Glutamatergic neuron (in vitro differentiated cells): Measurements from ENCODE around the gene CYB561D2. TPM values are rescaled to one million over a fixed set of nuclear protein-coding genes. Genes with fewer than 3 reads are reported as not detected.

Source experiments
- DNase-seq: peaks from one replicate; pipeline ENCODE4 v3.0.0; 2022
- H3K27ac Mint-ChIP-seq: one replicate; pipeline ENCODE4 v1.8.0; 2020; ENCODE audit warnings: mild to moderate bottlenecking, mixed read lengths, inconsistent platforms; ENCODE audit not compliant: unreplicated experiment
- H3K27me3 Mint-ChIP-seq: one replicate; pipeline ENCODE4 v1.8.0; 2020; ENCODE audit warnings: mild to moderate bottlenecking, moderate library complexity, mixed read lengths, inconsistent platforms; ENCODE audit not compliant: unreplicated experiment
- H3K36me3 Mint-ChIP-seq: one replicate; pipeline ENCODE4 v1.8.0; 2020; ENCODE audit warnings: mild to moderate bottlenecking, mixed read lengths, inconsistent platforms; ENCODE audit not compliant: unreplicated experiment
- H3K4me1 Mint-ChIP-seq: one replicate; pipeline ENCODE4 v1.8.0; 2020; ENCODE audit warnings: mild to moderate bottlenecking, low read depth, mixed read lengths, inconsistent platforms; ENCODE audit not compliant: unreplicated experiment
- H3K4me3 Mint-ChIP-seq: one replicate; pipeline ENCODE4 v1.8.0; 2020; ENCODE audit warnings: mild to moderate bottlenecking, mixed read lengths, inconsistent platforms; ENCODE audit not compliant: unreplicated experiment
- H3K9me3 Mint-ChIP-seq: one replicate; pipeline ENCODE4 v1.8.0; 2020; ENCODE audit warnings: mild to moderate bottlenecking, moderate library complexity, mixed read lengths, inconsistent platforms; ENCODE audit not compliant: unreplicated experiment
- total RNA-seq: library from RNA; stranded (reverse); fragmentation: NEBNext Ultra II Directional; extraction: Animal tissue kit (Norgen Biotek cat#: 25700); gene quantifications from one replicate; pipeline ENCODE4 v1.2.1, GENCODE V29; 2021; ENCODE audit not compliant: unreplicated experiment
- TF ChIP-seq, protein P1 (sequence below): fragments of 200-600 bp; sonication (generic); IDR thresholded peaks from one replicate; pipeline ENCODE4 v1.5.0; 2021; ENCODE audit not compliant: partially characterized antibody, unreplicated experiment

CYB561D2 gene
- total RNA-seq, 1 donor from 2014 or later = 12.6 TPM

- TF ChIP-seq, protein P1, sequence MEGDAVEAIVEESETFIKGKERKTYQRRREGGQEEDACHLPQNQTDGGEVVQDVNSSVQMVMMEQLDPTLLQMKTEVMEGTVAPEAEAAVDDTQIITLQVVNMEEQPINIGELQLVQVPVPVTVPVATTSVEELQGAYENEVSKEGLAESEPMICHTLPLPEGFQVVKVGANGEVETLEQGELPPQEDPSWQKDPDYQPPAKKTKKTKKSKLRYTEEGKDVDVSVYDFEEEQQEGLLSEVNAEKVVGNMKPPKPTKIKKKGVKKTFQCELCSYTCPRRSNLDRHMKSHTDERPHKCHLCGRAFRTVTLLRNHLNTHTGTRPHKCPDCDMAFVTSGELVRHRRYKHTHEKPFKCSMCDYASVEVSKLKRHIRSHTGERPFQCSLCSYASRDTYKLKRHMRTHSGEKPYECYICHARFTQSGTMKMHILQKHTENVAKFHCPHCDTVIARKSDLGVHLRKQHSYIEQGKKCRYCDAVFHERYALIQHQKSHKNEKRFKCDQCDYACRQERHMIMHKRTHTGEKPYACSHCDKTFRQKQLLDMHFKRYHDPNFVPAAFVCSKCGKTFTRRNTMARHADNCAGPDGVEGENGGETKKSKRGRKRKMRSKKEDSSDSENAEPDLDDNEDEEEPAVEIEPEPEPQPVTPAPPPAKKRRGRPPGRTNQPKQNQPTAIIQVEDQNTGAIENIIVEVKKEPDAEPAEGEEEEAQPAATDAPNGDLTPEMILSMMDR = no peak
- H3K27ac Mint-ChIP-seq = no peak overlapping the region
- DNase-seq = no peak
- peaks cover 4% of the 10 kb centered on the region for H3K27me3 Mint-ChIP-seq
- H3K9me3 Mint-ChIP-seq = no peaks in the 10 kb centered on the region
- H3K36me3 Mint-ChIP-seq = no peaks in the 10 kb centered on the region
- H3K4me1 Mint-ChIP-seq = peaks cover 10% of the 10 kb centered on the region
- H3K4me3 Mint-ChIP-seq = no peak overlapping the region
Measured at GRCh38 chr3:50390508-50391224, 40.0 kb downstream of the CYB561D2 start.

GRCh38 chr3:50392101-50392715, 41.5 kb downstream of the CYB561D2 start:
- Mint-ChIP-seq H3K4me3 (no peak overlapping the region), H3K27me3 (peaks cover 6% of the 10 kb centered on the region), H3K9me3 (peaks cover 3% of the 10 kb centered on the region), H3K27ac (no peak overlapping the region), H3K36me3 (no peaks in the 10 kb centered on the region), H3K4me1 (peaks cover 10% of the 10 kb centered on the region)
- TF ChIP-seq, protein P1 = no peak
- DNase-seq = no peak

DNA sequence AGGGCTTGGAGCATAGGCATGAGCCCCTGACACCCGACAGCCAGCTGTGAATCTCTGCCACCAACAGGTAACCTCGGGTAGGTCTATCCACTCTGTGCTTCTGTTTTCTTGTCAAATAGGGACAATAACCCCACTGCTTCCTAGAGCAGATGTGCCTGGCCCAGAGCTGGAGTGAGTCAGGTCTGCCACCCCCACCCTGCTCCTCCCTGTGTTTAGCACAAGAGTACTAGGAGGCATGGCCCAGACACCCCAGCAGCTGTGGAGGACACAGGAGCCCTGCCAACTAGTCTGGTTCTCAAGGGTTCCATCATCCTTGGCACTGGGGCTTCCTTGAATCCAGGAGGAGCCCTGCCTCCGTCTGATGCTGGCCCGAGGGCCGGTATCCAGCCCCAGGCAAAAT, 42.4 kb downstream of the CYB561D2 start:
- no peak for DNase-seq
- Mint-ChIP-seq H3K4me3 (no peak overlapping the region), H3K9me3 (peaks cover 3% of the 10 kb centered on the region), H3K36me3 (no peaks in the 10 kb centered on the region), H3K27me3 (peaks cover 4% of the 10 kb centered on the region), H3K27ac (no peak overlapping the region), H3K4me1 (peaks cover 4% of the 10 kb centered on the region)
- TF ChIP-seq, protein P1 = no peak

GRCh38 chr3:50395070-50395860, 44.6 kb downstream of the CYB561D2 start:
- no peak for DNase-seq
- no peak overlapping the region for H3K27ac Mint-ChIP-seq
- H3K4me3 Mint-ChIP-seq = no peak overlapping the region
- peaks cover 3% of the 10 kb centered on the region for H3K9me3 Mint-ChIP-seq
- no peaks in the 10 kb centered on the region for H3K36me3 Mint-ChIP-seq
- peaks cover 6% of the 10 kb centered on the region for H3K27me3 Mint-ChIP-seq
- TF ChIP-seq, protein P1 = no peak
- H3K4me1 Mint-ChIP-seq = peaks cover 2% of the 10 kb centered on the region
